Caco-2 (cell line): ENCODE measurements around the gene CCDC82. TPM values are rescaled to one million over a fixed set of nuclear protein-coding genes. Genes with fewer than 3 reads are reported as not detected.
A peak's percentile ranks its signal among the peaks of the same experiment; 100 is the strongest.

ENCODE experiments used
- BruUV-seq: library from RNA; stranded (reverse); fragments of 400-500 nt; replicated peaks from 2 replicates; lab custom pipeline; 2021; lab: Mats Ljungman, UMichigan
- CTCF ChIA-PET: fragments of 300-600 bp; sonication (Branson Sonifier 250); formaldehyde crosslinking; loops from one replicate; lab custom pipeline; 2022; ENCODE audit warnings: antibody characterized with exemption; lab: Charles Lee
- POLR2A ChIA-PET: fragments of 300-600 bp; sonication (Branson Sonifier 250); formaldehyde crosslinking; loops from one replicate; lab custom pipeline; 2022; ENCODE audit warnings: antibody characterized with exemption; lab: Charles Lee
- DNase-seq, 2 experiments: peaks; one replicate each; pipeline versions ENCODE4 v3.0.0 to v3.0.0-alpha.2; 2020 to 2022
- H3K27me3 ChIP-seq: replicated peaks from 2 replicates; pipeline ENCODE4 v1.6.0; 2011; ENCODE audit warnings: low read length; ENCODE audit not compliant: control insufficient read depth, insufficient read depth
- H3K36me3 ChIP-seq: 2 replicates; pipeline ENCODE4 v1.5.1; 2011; ENCODE audit warnings: low read length; ENCODE audit not compliant: control insufficient read depth, insufficient read depth
- H3K4me1 ChIP-seq: fragments of 250-450 bp; sonication (Bioruptor Pico); 2 replicates; pipeline ENCODE4 v1.5.1; 2020; ENCODE audit warnings: mild to moderate bottlenecking
- H3K4me3 ChIP-seq: 2 replicates; pipeline ENCODE4 v1.5.1; 2011; ENCODE audit warnings: low read depth, mild to moderate bottlenecking, control low read depth, low read length
- H3K9me3 ChIP-seq: fragments of 250-450 bp; sonication (Bioruptor Pico); 2 replicates; pipeline ENCODE4 v1.5.1; 2020; ENCODE audit warnings: mild to moderate bottlenecking, moderate library complexity
- H3K27ac Mint-ChIP-seq: one replicate; pipeline ENCODE4 v1.8.0; 2022; ENCODE audit warnings: mixed read lengths; ENCODE audit not compliant: unreplicated experiment
- H3K27me3 Mint-ChIP-seq: one replicate; pipeline ENCODE4 v1.8.0; 2022; ENCODE audit warnings: mixed read lengths; ENCODE audit not compliant: insufficient read depth, unreplicated experiment
- H3K36me3 Mint-ChIP-seq: one replicate; pipeline ENCODE4 v1.8.0; 2022; ENCODE audit warnings: mild to moderate bottlenecking, mixed read lengths; ENCODE audit not compliant: insufficient read depth, unreplicated experiment
- H3K4me1 Mint-ChIP-seq: one replicate; pipeline ENCODE4 v1.8.0; 2022; ENCODE audit warnings: low read depth, mixed read lengths; ENCODE audit not compliant: unreplicated experiment
- H3K4me3 Mint-ChIP-seq: one replicate; pipeline ENCODE4 v1.8.0; 2022; ENCODE audit warnings: mild to moderate bottlenecking, moderate library complexity, mixed read lengths; ENCODE audit not compliant: unreplicated experiment
- H3K9me3 Mint-ChIP-seq: one replicate; pipeline ENCODE4 v1.8.0; 2022; ENCODE audit warnings: mixed read lengths; ENCODE audit not compliant: unreplicated experiment
- CTCF ChIP-seq, 2 experiments: fragments of 200-600 bp in 1 of 2; IDR thresholded peaks; 1 replicate in 1 of 2; 2 replicates in 1 of 2; pipeline versions ENCODE4 v1.5.1 to v1.8.0; 2011 to 2022; ENCODE audit warnings: antibody characterized with exemption in 1 of 2, control low read depth in 1 of 2, inconsistent platforms in 1 of 2, low read depth in 1 of 2, low read length in 1 of 2, mild to moderate bottlenecking in 1 of 2, moderate library complexity in 1 of 2; ENCODE audit not compliant: insufficient read depth in 1 of 2, severe bottlenecking in 1 of 2, unreplicated experiment in 1 of 2
- intact Hi-C: fragments of 100-400 bp; cut with micrococcal nuclease; formaldehyde crosslinking; loops from one replicate; pipeline ENCODE4 v1.10.0; 2022; ENCODE audit not compliant: unreplicated experiment
- total RNA-seq: library from RNA; stranded (reverse); gene quantifications from 2 replicates; pipeline ENCODE4 v1.2.3, GENCODE V29; 2022

Gene CCDC82
- total RNA-seq, 1 experiment from 2014 or later, result 38.2 TPM

DNA sequence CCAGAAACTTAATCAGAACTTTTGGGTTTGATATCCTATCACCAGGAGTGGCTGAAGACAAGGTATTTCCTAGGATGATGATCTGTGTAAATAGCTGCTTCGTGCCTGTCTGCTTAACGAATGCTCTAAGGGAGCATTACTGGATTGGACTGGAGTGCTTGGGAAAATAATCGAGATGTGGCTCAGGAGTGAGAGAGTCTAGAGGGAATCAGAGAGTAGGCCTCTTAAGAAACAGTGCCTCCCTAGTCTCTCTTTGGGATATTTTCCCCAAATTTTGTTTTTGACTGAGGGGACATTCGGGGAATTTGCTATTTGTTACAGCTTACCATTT, 49.2 kb downstream of the CCDC82 start:
- Histone ChIP-seq H3K9me3 (no peaks in the 10 kb centered on the region), H3K4me3 (no peak overlapping the region), H3K4me1 (peaks cover 42% of the 10 kb centered on the region), H3K27me3 (no peaks in the 10 kb centered on the region), H3K36me3 (no peaks in the 10 kb centered on the region)
- no peak for DNase-seq
- BruUV-seq, result no TSS peak
- no peaks in the 10 kb centered on the region for H3K27me3 Mint-ChIP-seq
- no peak for TF ChIP-seq CTCF (IDR thresholded peaks at IDR 0.05; ENCODE audit: insufficient read depth in 1 of 2, low read depth in 1 of 2, low read length in 1 of 2, severe bottlenecking in 1 of 2, unreplicated experiment in 1 of 2)
- H3K27ac Mint-ChIP-seq, result peak overlapping the region; percentile 63
- CTCF ChIA-PET, result interaction anchor here (1.0 kb wide), 1 partner anchor 10 kb away, joined by 3 read pairs; no protein-coding TSS in a partner anchor
- intact Hi-C loops, result loop anchor here (5.0 kb wide), 1 partner anchor 348 kb away; no protein-coding TSS in a partner anchor
- POLR2A ChIA-PET, result no interaction called here
- H3K9me3 Mint-ChIP-seq, result no peaks in the 10 kb centered on the region
- no peaks in the 10 kb centered on the region for H3K36me3 Mint-ChIP-seq
- peaks cover 41% of the 10 kb centered on the region for H3K4me1 Mint-ChIP-seq
- H3K4me3 Mint-ChIP-seq, result peak overlapping the region; percentile 45

- H3K4me1 Mint-ChIP-seq, result peaks cover 43% of the 10 kb centered on the region
- no peaks in the 10 kb centered on the region for H3K9me3 Mint-ChIP-seq
- intact Hi-C loops, result loop anchor here (5.0 kb wide), 1 partner anchor 348 kb away; no protein-coding TSS in a partner anchor
- Histone ChIP-seq H3K9me3 (no peaks in the 10 kb centered on the region), H3K36me3 (no peaks in the 10 kb centered on the region), H3K4me3 (no peak overlapping the region), H3K27me3 (no peaks in the 10 kb centered on the region), H3K4me1 (peaks cover 47% of the 10 kb centered on the region)
- POLR2A ChIA-PET, result no interaction called here
- no peaks in the 10 kb centered on the region for H3K27me3 Mint-ChIP-seq
- H3K27ac Mint-ChIP-seq, result peak overlapping the region; percentile 63
- TF ChIP-seq CTCF (IDR thresholded peaks at IDR 0.05; ENCODE audit: insufficient read depth in 1 of 2, low read depth in 1 of 2, low read length in 1 of 2, severe bottlenecking in 1 of 2, unreplicated experiment in 1 of 2), result no peak
- BruUV-seq, result no TSS peak
- no peak for DNase-seq
- no peaks in the 10 kb centered on the region for H3K36me3 Mint-ChIP-seq
- H3K4me3 Mint-ChIP-seq, result peak overlapping the region; percentile 45
- CTCF ChIA-PET, result interaction anchor here (1.0 to 1.4 kb wide), 2 partner anchors 11 to 97 kb away, joined by 3 to 7 read pairs; no protein-coding TSS in a partner anchor
Measured at GRCh38 chr11:96339706-96340554, 49.8 kb downstream of the CCDC82 start.

DNA sequence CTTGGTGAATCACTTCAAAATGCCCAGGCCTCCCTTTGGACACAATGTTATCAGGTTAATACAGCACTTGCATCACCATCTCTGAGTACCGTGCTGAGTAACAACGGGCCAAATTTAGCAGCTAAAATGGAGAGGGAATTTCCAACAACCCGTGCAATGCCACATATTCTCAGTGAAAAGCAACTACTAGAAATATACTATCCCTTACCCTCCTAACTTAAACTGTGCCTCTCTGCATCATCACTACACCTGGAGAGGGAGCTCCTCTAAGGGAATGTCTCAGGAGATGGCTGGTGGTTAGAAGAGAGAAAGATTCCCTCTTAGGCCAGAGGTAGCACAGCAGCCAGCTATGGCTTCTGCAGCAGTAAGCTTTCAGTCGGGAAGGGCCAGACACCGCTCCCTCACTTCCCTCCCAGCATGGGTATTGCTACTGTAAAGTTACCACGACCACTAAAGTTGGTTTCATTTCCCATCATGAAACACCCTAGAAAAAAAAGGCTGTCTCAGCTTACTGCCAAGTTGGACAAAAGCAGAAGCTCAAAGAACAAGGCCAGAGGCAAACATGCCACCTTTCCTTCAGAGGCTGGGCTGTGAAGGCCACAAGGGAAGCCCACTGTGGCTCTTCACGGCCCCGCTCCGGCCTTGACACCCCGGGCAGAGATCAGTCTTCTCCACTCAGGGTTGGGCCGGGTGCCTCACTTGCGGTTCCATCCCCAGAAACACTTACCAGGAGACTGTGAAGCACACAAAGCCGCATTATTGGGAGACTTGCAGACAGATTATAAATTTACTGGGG, 50.6 kb downstream of the CCDC82 start:
- Mint-ChIP-seq H3K27me3 (no peaks in the 10 kb centered on the region), H3K4me3 (no peak overlapping the region), H3K9me3 (no peaks in the 10 kb centered on the region), H3K36me3 (no peaks in the 10 kb centered on the region), H3K27ac (no peak overlapping the region), H3K4me1 (peaks cover 43% of the 10 kb centered on the region)
- TF ChIP-seq CTCF (IDR thresholded peaks at IDR 0.05; ENCODE audit: insufficient read depth in 1 of 2, low read depth in 1 of 2, low read length in 1 of 2, severe bottlenecking in 1 of 2, unreplicated experiment in 1 of 2), result no peak
- CTCF ChIA-PET, result interaction anchor here (1.4 to 1.7 kb wide), 2 partner anchors 96 to 490 kb away, joined by 5 to 7 read pairs; no protein-coding TSS in a partner anchor
- H3K9me3 ChIP-seq, result no peaks in the 10 kb centered on the region
- H3K4me1 ChIP-seq, result peaks cover 47% of the 10 kb centered on the region
- no peak for DNase-seq
- intact Hi-C loops, result no loop called here
- BruUV-seq, result no TSS peak
- H3K27me3 ChIP-seq, result no peaks in the 10 kb centered on the region
- H3K36me3 ChIP-seq, result no peaks in the 10 kb centered on the region
- no peak overlapping the region for H3K4me3 ChIP-seq
- POLR2A ChIA-PET, result no interaction called here
